Trophoblast cell (in vitro differentiated cells and primary cell): Measurements from ENCODE around the gene UBA1.

Experiments used
- DNase-seq, 2 donors: peaks; one replicate each; pipeline ENCODE4 v3.0.0-alpha.2; 2016
- H2AFZ ChIP-seq: 2 replicates; pipeline ENCODE4 v1.6.1; 2013; ENCODE audit warnings: low read length, moderate library complexity, mild to moderate bottlenecking; ENCODE audit not compliant: insufficient read depth, poor library complexity
- H2AK5ac ChIP-seq: 2 replicates; pipeline ENCODE4 v1.6.1; 2013; ENCODE audit warnings: mild to moderate bottlenecking, low read length
- H2BK120ac ChIP-seq: 2 replicates; pipeline ENCODE4 v1.6.1; 2013; ENCODE audit warnings: low read length, mild to moderate bottlenecking, moderate library complexity; ENCODE audit not compliant: insufficient read depth, poor library complexity
- H2BK12ac ChIP-seq: 2 replicates; pipeline ENCODE4 v1.6.1; 2013; ENCODE audit warnings: mild to moderate bottlenecking, low read length, moderate library complexity
- H2BK5ac ChIP-seq: 2 replicates; pipeline ENCODE4 v1.6.1; 2013; ENCODE audit warnings: low read length, low read depth, moderate library complexity, mild to moderate bottlenecking; ENCODE audit not compliant: poor library complexity
- H3K14ac ChIP-seq: 2 replicates; pipeline ENCODE4 v1.6.1; 2013; ENCODE audit warnings: mild to moderate bottlenecking, low read length
- H3K18ac ChIP-seq: 2 replicates; pipeline ENCODE4 v1.6.1; 2013; ENCODE audit warnings: mild to moderate bottlenecking, low read length
- H3K23ac ChIP-seq: 2 replicates; pipeline ENCODE4 v1.6.1; 2013; ENCODE audit warnings: low read length
- H3K27ac ChIP-seq: 2 replicates; pipeline ENCODE4 v1.5.1; 2013; ENCODE audit warnings: low read depth, mild to moderate bottlenecking, inconsistent platforms, low read length, moderate library complexity
- H3K27me3 ChIP-seq: 2 replicates; pipeline ENCODE4 v1.6.1; 2013; ENCODE audit warnings: inconsistent platforms, mild to moderate bottlenecking, low read length, moderate library complexity; ENCODE audit not compliant: insufficient read depth
- H3K36me3 ChIP-seq, 2 experiments: 1 replicate in 1 of 2; 2 replicates in 1 of 2; pipeline ENCODE4 v1.6.1; 2013; ENCODE audit warnings: low read length in 2 of 2, mild to moderate bottlenecking in 2 of 2, moderate library complexity in 1 of 2; ENCODE audit not compliant: insufficient read depth in 2 of 2, control insufficient read depth in 1 of 2
- H3K4ac ChIP-seq: 2 replicates; pipeline ENCODE4 v1.6.1; 2013; ENCODE audit warnings: low read depth, mild to moderate bottlenecking, low read length, moderate library complexity
- H3K4me1 ChIP-seq, 2 experiments: 1 replicate in 1 of 2; 2 replicates in 1 of 2; pipeline ENCODE4 v1.6.1; 2013; ENCODE audit warnings: low read length in 2 of 2, mild to moderate bottlenecking in 2 of 2, moderate library complexity in 1 of 2; ENCODE audit not compliant: insufficient read depth in 2 of 2, control insufficient read depth in 1 of 2
- H3K4me2 ChIP-seq: 2 replicates; pipeline ENCODE4 v1.6.1; 2013; ENCODE audit warnings: inconsistent platforms, mild to moderate bottlenecking, low read length, moderate library complexity
- H3K4me3 ChIP-seq: 2 replicates; pipeline ENCODE4 v1.5.1; 2013; ENCODE audit warnings: mild to moderate bottlenecking, low read depth, low read length, inconsistent platforms
- H3K79me1 ChIP-seq: one replicate; pipeline ENCODE4 v1.6.1; 2013; ENCODE audit warnings: low read length
- H3K79me2 ChIP-seq: 2 replicates; pipeline ENCODE4 v1.6.1; 2013; ENCODE audit warnings: low read length, mild to moderate bottlenecking; ENCODE audit not compliant: control insufficient read depth, insufficient read depth, poor library complexity
- H3K9ac ChIP-seq: 2 replicates; pipeline ENCODE4 v1.6.1; 2013; ENCODE audit warnings: mild to moderate bottlenecking, low read length
- H3K9me3 ChIP-seq: 2 replicates; pipeline ENCODE4 v1.6.1; 2013; ENCODE audit warnings: low read depth, mild to moderate bottlenecking, control low read depth, inconsistent platforms, low read length; ENCODE audit not compliant: insufficient read depth
- H4K12ac ChIP-seq: 2 replicates; pipeline ENCODE4 v1.6.1; 2013; ENCODE audit warnings: low read depth, mild to moderate bottlenecking, low read length, moderate library complexity
- H4K8ac ChIP-seq: 2 replicates; pipeline ENCODE4 v1.6.1; 2013; ENCODE audit warnings: low read depth, mild to moderate bottlenecking, low read length, moderate library complexity
- H4K91ac ChIP-seq: one replicate; pipeline ENCODE4 v1.6.1; 2013; ENCODE audit warnings: low read depth, mild to moderate bottlenecking, low read length, moderate library complexity
- WGBS: extraction: QIAGEN DNeasy Blood & Tissue Kit; methylation state at CpG from one replicate; pipeline ENCODE4 v1.1.7; 2013; ENCODE audit warnings: missing lambda C conversion rate; ENCODE audit not compliant: insufficient read length, insufficient coverage; ENCODE audit errors: extremely low coverage; 5-methylcytosine and 5-hydroxymethylcytosine counted together

UBA1 gene

DNA sequence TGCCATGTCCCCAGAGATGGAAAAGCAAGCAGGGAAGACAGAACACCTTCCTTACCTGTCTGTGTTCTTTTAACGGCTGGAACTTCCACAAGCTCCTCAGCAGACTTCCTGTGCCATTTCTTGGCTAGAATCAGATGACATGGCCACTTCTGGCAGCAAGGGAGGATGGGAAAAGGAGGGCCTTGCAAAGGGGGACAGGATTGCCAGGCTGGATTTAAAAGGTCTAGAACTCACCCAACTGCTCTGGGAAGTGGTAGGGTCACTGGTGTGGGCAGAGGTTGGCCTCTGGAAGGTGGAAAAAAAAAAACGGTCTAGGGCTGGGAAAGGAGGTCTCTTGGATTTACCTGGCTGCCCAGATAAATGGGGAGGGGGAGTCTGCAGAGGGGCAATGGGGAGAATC lies 37.5 kb downstream of the UBA1 start:
- Histone ChIP-seq H3K18ac (no peak overlapping the region), H3K36me3 (peaks cover 22 to 23% of the 10 kb centered on the region in 2 experiments), H3K27ac (no peak overlapping the region), H2AFZ (no peak overlapping the region), H3K4me1 (peaks cover 0 to 5% of the 10 kb centered on the region in 2 experiments), H3K79me1 (peaks cover 8% of the 10 kb centered on the region), H4K8ac (no peak overlapping the region), H2BK5ac (no peak overlapping the region), H3K4me3 (no peak overlapping the region), H2BK12ac (no peak overlapping the region), H4K12ac (no peak overlapping the region), H3K27me3 (no peaks in the 10 kb centered on the region), H3K4ac (no peak overlapping the region), H2BK120ac (no peak overlapping the region), H3K79me2 (peaks cover 5% of the 10 kb centered on the region), H3K23ac (no peak overlapping the region), H2AK5ac (no peak overlapping the region), H3K4me2 (no peak overlapping the region), H3K14ac (no peak overlapping the region), H3K9me3 (no peaks in the 10 kb centered on the region), H4K91ac (no peak overlapping the region), H3K9ac (no peak overlapping the region)
- no peak for DNase-seq
- WGBS = no CpG with 5 or more reads among the region's 2 CpGs

GRCh38 chrX:47232197-47232802 lies 38.7 kb downstream of the UBA1 start:
- peak; percentile 53 to 85 for DNase-seq
- no CpG with 5 or more reads among the region's 8 CpGs for WGBS
- Histone ChIP-seq H2AK5ac (no peak overlapping the region), H3K18ac (peak overlapping the region; percentile 79), H4K12ac (peak overlapping the region; percentile 99), H2BK12ac (no peak overlapping the region), H3K9ac (peak overlapping the region; percentile 71), H2AFZ (peak overlapping the region; percentile 93), H2BK5ac (no peak overlapping the region), H4K8ac (peak overlapping the region; percentile 99), H3K4me3 (peak overlapping the region; percentile 83), H3K27ac (peak overlapping the region; percentile 43), H3K27me3 (no peaks in the 10 kb centered on the region), H3K23ac (no peak overlapping the region), H3K36me3 (peaks cover 10 to 11% of the 10 kb centered on the region in 2 experiments), H3K4me2 (peak overlapping the region; percentile 79), H3K79me1 (peaks cover 8% of the 10 kb centered on the region), H3K4ac (no peak overlapping the region), H3K14ac (peak overlapping the region; percentile 64), H2BK120ac (peak overlapping the region; percentile 17), H3K79me2 (peaks cover 5% of the 10 kb centered on the region), H3K4me1 (peaks cover 0 to 5% of the 10 kb centered on the region in 2 experiments), H4K91ac (peak overlapping the region; percentile 99), H3K9me3 (no peaks in the 10 kb centered on the region)

- Histone ChIP-seq H3K18ac (peak within 1 kb of the TSS; percentile 100), H3K36me3 (peaks cover 8 to 10% of the 10 kb centered on the region in 2 experiments), H3K79me2 (peaks cover 5% of the 10 kb centered on the region), H3K4me3 (peak within 1 kb of the TSS; percentile 83), H3K9me3 (no peaks in the 10 kb centered on the region), H2BK5ac (peak within 1 kb of the TSS; percentile 97), H4K91ac (peak within 1 kb of the TSS; percentile 99), H3K23ac (no peak within 1 kb of the TSS), H3K79me1 (peaks cover 8% of the 10 kb centered on the region), H4K12ac (peak within 1 kb of the TSS; percentile 99), H2AK5ac (peak within 1 kb of the TSS; percentile 99), H2AFZ (peak within 1 kb of the TSS; percentile 93), H3K4me1 (peaks cover 0 to 5% of the 10 kb centered on the region in 2 experiments), H3K4me2 (peak within 1 kb of the TSS; percentile 79), H2BK120ac (peak within 1 kb of the TSS; percentile 94), H3K27ac (peak within 1 kb of the TSS; percentile 96), H2BK12ac (peak within 1 kb of the TSS; percentile 20), H3K27me3 (no peaks in the 10 kb centered on the region), H3K9ac (peak within 1 kb of the TSS; percentile 71), H4K8ac (peak within 1 kb of the TSS; percentile 99), H3K14ac (peak within 1 kb of the TSS; percentile 99), H3K4ac (peak within 1 kb of the TSS; percentile 98)
- WGBS = no CpG with 5 or more reads among the region's 46 CpGs
- no peak for DNase-seq
Observed at GRCh38 chrX:47232803-47233332, 39.2 kb downstream of the UBA1 start, which contains the start of gene USP11. Gene USP11, plus strand, starts transcription at chrX:47233009. Its CDS starts 35 bp downstream, at chrX:47233044.

- Histone ChIP-seq H3K4me3 (peak overlapping the region; percentile 81), H3K14ac (peak overlapping the region; percentile 82), H3K9ac (no peak overlapping the region), H4K8ac (no peak overlapping the region), H3K4me2 (peak overlapping the region; percentile 79), H3K27ac (peak overlapping the region; percentile 96), H3K23ac (no peak overlapping the region), H2AK5ac (no peak overlapping the region), H4K91ac (peak overlapping the region; percentile 99), H3K18ac (peak overlapping the region; percentile 71), H3K4me1 (peaks cover 0 to 5% of the 10 kb centered on the region in 2 experiments), H2BK5ac (peak overlapping the region; percentile 56), H3K9me3 (no peaks in the 10 kb centered on the region), H2BK120ac (no peak overlapping the region), H3K4ac (peak overlapping the region; percentile 69), H3K27me3 (no peaks in the 10 kb centered on the region), H2BK12ac (no peak overlapping the region), H4K12ac (peak overlapping the region; percentile 70), H2AFZ (no peak overlapping the region), H3K36me3 (peaks cover 5 to 8% of the 10 kb centered on the region in 2 experiments), H3K79me1 (peaks cover 8% of the 10 kb centered on the region), H3K79me2 (peaks cover 5% of the 10 kb centered on the region)
- peak; percentile 88 to 96 for DNase-seq
- no CpG with 5 or more reads among the region's 51 CpGs for WGBS
Observed at GRCh38 chrX:47233333-47234113, 39.9 kb downstream of the UBA1 start.
